IPS DF 19.7 (cell line): ENCODE data around the gene TNFRSF8.

Experiments used
- DNase-seq: peaks from one replicate; pipeline ENCODE4 v3.0.0-alpha.2; 2013; ENCODE audit warnings: low read depth, low spot score

TNFRSF8 gene

GRCh38 chr1:12059722-12060464 lies 3.2 kb upstream of the TNFRSF8 start:
- no peak for DNase-seq

DNA sequence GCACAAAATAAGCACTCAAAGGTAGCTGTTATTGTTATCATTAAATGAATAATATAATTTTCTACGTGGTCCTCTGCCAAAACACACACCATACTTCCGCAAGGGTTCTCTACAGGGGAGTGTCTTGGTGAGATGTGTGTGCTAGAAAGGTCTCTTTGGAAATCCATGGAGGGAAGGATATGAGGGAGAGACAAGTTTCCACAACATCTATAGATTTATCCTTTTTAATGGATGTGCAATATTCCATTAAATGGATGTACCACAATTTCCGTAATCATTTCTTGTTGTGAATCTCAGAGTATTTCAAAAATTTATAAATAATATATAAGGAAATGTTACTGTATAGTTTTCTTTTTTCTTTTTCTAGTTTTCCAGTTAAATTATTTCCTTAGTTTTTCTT lies 2.6 kb upstream of the TNFRSF8 start:
- no peak for DNase-seq

DNA sequence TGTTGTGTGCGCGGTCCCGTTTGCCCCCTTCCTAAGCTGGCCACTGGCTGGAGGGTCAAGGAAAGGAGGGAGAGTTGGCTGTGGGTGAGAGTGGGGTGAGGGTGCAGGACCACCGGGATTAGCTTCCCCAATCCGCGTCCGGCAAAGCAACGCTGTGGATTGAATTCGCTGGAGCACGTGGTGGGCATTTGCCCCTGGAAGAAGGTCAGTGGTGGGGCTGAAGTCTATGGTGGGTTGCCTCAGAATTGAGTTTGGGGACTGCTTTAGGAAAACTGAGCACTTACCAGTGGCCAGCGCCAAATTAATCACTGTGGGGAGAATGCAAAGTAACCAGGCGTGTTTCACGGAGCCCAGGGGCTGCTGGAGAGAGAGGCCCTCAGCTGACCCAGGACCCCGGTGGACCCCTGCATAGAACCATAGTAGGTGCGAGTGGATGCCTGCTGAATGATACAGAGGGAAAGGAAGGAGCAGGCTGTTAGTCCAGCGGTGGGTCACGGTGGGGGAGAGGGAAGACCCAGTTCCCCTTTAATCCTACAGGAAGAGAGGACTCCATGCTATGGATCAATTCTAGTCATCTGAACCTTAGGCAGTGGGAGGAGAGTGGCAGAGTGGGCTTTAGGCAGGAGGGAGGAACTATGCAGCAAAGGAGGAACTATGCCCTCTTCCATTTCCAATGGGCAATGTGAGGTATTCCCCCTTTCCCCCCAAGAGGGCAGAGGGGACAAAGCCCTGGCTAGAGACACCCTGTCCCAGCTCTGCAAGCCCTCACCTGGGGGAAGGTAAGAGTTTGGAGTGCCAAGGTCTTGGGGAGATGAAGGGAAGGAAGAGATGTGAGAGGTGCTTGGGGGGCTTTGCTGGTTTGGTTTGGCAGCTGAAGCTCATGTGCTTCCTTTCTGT lies 1.2 kb downstream of the TNFRSF8 start:
- no peak for DNase-seq

DNA sequence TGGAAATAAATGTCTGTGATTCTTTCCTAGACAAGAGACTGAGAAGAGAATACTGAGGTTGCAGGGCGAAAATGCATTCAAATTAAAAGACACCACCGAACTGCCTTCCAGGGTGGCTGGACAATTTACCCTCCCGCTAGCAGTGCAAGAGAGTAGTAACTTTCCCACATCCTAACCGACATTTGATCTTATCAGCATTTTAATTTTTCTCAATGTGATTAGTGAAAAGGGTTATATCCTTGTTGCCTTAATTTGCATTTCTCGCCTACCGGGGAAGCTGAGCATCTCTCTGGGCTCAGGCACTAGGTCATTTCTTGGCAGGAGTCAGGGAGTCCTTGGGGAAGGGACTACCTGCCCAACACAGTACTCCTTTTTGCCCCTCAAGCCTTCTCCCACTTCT lies 2.8 kb downstream of the TNFRSF8 start:
- DNase-seq = no peak

- DNase-seq = peak; percentile 65
These were observed 5.1 kb downstream of the TNFRSF8 start for GRCh38 chr1:12067900-12068821.

- no peak for DNase-seq
These were observed 6.6 kb downstream of the TNFRSF8 start for GRCh38 chr1:12069623-12070244.

DNA sequence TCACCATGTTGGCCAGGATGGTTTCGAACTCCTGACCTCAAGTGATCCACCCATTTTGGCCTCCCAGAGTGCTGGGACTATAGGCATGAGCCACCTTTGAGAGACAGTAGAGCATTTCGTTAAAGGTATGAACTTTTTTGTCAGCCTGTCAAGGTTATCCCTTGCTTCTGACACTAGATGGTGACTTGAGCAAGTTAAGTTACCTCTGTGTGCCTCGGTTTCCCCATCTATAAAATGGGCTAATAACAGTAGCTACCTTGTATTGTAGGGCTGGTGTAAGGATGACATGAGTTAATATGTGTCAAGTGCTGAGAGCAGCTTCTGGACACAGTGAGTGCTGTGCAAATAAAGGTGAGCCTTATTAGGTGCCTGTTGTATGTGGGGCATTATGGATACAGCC lies 8.8 kb downstream of the TNFRSF8 start:
- no peak for DNase-seq

GRCh38 chr1:12072741-12073140 lies 9.6 kb downstream of the TNFRSF8 start:
- no peak for DNase-seq

GRCh38 chr1:12073796-12074195 lies 10.7 kb downstream of the TNFRSF8 start:
- DNase-seq = no peak

GRCh38 chr1:12075195-12076114 lies 12.4 kb downstream of the TNFRSF8 start:
- no peak for DNase-seq

GRCh38 chr1:12076425-12077005 lies 13.4 kb downstream of the TNFRSF8 start:
- no peak for DNase-seq

- DNase-seq = no peak
These were observed 15.5 kb downstream of the TNFRSF8 start for GRCh38 chr1:12078575-12078937.

DNA sequence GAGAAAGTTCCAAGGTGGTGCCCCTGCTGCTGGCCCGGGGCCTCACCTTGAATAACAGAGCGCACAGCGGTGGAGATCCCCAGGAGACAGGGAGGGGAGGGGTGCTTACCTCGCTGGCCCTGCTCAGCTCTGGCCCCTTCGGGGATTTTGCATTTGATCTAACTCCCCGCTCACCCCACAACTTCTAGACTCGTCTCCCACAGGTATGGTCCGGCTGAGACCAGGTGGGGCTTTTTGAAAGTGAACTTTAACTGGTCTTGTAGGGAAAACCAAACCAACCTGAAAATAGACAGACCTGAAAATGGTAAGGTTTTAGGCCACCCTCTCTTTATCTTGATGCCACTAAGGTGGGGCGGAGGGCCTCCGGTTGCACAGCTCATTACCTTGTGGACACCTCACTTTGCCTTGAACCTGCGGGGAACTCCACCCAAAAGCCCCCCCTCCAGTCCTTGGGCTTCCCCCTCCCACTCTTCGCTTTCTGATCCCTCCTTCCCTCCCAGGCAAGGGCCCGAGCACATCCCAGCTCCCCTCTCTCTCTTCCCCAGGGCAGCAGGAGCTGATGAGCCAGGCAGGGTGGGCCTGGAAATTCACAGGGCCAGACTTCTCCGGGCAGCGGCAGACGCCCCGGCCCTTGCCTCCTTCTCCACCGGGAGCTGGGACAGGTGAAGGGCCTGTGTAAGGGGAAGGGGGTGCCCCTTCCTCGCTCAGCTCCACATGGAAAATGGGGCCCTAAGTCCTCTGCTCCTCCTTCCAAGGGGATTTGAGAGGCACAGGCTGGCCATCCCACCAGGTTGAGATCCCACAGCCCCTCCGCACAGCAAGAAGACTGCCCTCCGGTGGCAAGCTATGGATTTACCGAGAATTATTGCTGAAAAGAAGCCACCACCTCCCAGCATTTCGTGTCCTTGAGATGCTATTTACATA lies 16.1 kb downstream of the TNFRSF8 start:
- no peak for DNase-seq

GRCh38 chr1:12080156-12080555 lies 17.1 kb downstream of the TNFRSF8 start:
- DNase-seq = no peak

DNA sequence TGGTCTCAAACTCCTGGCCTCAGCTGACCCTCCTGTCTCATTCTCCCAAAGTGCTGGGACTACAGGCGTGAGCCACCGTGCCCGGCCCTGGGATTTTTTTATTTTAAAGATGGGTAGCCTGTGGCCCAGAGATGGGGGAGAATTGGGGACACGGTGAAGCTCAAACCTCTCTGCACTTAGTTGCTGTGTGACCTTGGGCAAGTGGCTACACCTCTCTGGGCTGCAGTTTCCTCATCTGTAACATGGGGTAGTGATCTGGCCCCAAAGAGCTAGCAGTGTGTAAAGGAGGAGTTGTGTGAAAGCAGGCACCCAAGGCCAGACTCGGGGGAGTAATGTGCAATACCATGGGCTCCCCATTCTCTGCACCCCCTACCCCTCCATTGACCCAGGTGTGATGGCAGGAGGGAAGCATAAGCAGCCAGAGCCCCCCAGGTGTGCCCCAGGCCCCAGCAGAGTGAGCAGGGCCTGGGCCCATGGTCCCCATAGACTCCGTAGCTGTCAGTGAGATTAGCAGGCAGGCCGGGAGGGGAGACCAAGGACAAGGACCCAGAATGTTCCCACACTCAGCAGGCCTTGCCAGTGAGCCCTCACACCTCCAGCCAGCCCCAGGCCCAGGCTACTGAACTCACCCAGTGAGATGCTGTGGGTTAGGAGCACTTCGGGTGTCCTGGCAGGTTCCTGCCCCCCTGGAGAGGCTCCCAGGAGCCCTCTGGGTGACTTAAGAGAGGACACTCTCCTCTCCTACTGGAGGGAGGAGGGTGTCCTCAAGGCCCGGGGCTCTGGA lies 17.9 kb downstream of the TNFRSF8 start:
- DNase-seq = no peak

DNA sequence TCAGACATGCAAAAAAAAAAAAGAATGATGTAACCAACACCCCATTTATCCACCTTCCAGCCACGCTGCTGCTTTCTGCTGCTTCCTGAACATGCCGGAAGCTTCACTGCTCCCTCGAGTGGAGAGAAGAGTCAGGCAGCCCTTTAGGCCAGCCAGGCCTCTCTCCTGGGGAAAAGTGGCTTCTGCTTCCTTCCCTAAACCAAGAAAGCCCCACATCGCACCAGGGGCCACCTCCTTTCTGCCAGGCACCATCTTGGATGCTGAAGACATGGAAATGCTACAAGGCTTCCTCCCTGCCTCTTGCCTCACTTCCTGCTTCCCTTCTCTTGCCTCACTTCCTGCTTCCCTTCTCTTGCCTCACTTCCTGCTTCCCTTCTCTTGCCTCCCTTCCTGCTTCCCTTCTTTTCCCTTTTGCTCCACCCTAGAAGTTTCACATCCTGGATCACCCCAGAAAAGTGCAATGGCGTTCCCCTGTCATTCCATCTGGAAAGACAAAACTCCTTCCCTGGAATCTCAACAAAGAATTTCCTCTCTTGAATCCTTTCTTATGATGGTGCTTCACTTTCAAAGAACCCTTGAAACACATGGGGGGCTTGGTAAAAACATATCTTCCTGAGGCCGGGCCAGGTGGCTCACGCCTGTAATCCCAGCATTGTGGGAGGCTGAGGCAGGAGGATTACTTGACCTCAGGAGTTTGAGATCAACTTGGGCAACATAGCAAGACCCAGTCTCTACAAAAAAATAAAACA lies 18.7 kb downstream of the TNFRSF8 start:
- DNase-seq = no peak

DNA sequence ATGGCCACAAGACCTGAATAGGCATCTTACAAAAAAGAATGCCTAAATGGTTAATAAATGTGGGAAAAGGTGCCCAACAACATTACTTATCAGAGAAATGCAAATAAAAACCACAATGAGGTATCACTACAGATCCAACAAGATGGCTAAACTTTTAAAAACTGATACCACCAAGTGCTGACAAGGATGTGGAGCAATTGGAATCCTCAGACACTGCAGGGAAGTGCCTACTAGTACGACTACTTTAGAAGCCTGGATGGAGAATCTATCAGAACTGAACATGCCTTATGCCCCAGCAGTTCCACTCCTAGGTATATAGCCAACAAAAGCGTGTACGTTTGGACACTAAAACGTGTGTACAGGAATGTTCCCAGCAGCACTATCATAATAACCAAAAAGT lies 19.9 kb downstream of the TNFRSF8 start:
- no peak for DNase-seq
